A673 (cell line): ENCODE measurements around the gene LTC4S.

Source experiments
- EZH2 ChIP-seq: fragments of 200-600 bp; sonication (generic); IDR thresholded peaks from 2 replicates; pipeline ENCODE4 v1.6.1; 2017; ENCODE audit warnings: borderline replicate concordance, low read depth, mild to moderate bottlenecking, mixed read lengths, antibody characterized with exemption, low read length; ENCODE audit not compliant: poor library complexity, severe bottlenecking
- TF ChIP-seq, protein P1 (sequence below): fragments of 300-800, 200-600 bp; sonication (generic); conservative IDR thresholded peaks from 2 replicates; pipeline ENCODE4 v1.5.1; 2017; ENCODE audit warnings: low read depth, mild to moderate bottlenecking, antibody characterized with exemption, low read length, moderate library complexity, mixed read lengths

DNA sequence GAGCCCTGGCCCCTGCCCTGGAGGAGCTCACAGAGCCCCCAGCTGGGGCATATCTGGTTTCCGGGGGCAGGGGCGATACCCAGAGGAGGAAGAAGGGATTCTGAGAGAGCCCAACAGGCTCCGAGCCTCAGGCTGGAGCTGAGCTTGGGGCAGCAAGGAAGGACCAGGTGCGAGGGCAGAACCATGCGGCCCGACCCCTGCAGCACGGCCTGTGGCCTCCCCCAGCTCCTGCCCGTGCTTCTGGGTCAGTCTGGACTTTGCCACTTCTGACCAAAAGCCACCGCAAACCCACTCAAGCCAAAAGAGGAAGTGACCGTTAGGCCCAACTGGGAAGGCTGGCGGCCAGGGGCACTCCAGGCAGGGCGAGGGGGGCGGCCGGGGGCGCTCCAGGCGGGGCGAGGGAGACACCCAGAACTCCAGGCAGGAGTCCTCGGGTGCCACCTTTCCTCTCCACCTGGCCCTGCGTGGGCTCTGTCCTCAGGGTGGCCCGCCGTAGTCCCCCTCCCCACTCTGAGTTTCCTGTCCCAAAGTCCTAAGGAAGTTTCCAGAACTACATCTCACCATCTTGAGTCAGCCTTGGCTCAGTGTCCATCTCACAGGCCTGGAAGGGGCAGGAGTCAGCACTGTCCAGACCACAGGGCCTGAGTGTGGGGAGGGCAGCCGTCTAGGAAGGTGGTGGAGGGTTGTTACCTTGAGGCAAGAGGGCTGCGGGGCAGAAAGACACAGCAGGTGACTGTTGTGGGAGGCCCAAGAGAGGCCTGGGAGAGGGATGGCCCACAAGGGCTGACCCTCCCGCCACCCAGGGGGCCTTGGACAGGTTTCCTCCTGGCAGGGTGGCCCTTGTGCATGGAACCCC, 946 bp upstream of the LTC4S start:
- TF ChIP-seq, protein P1, sequence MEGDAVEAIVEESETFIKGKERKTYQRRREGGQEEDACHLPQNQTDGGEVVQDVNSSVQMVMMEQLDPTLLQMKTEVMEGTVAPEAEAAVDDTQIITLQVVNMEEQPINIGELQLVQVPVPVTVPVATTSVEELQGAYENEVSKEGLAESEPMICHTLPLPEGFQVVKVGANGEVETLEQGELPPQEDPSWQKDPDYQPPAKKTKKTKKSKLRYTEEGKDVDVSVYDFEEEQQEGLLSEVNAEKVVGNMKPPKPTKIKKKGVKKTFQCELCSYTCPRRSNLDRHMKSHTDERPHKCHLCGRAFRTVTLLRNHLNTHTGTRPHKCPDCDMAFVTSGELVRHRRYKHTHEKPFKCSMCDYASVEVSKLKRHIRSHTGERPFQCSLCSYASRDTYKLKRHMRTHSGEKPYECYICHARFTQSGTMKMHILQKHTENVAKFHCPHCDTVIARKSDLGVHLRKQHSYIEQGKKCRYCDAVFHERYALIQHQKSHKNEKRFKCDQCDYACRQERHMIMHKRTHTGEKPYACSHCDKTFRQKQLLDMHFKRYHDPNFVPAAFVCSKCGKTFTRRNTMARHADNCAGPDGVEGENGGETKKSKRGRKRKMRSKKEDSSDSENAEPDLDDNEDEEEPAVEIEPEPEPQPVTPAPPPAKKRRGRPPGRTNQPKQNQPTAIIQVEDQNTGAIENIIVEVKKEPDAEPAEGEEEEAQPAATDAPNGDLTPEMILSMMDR, result no peak
- TF ChIP-seq EZH2, result no peak
